Measurements from ENCODE around the gene SHISA6.

Gene SHISA6

DNA sequence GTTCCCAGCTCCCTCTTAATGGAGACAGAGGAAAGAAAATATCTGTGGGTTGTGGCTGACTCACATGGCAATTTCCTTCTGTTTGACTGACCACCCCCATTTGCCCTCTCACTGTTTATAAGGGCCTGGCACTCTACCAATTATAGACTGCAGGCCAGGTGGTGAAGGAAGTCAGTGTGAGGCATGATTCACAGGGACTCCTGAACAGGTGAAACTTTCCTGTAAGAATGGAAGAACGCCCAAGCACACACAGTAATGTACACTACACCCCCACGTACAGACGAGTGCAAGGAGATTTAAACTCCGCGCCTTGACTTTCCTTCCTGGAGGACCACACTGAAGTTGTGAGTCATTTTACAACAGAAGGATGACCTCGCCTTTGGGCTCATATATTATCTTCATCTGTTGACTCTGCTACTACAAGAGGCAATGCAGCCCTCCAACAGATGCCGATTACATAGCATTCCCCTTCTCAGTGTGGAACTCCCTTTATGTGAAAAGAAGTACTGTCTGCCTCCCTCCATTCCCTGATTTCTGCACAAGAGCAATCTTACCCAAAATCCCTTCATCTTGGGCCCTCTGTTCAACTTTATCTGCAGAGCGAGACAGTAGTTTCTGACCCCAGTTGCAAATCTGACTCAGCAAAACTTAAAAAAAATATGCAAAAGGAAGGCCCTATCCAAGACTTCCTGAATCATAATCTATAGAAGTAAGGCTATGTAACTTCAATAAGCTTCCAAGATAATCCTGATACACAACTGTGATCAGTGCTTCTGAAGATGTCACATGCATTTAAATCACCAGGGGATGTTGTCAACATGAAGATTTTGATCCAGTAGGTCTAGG is 163.6 kb downstream of the SHISA6 start:
- Histone ChIP-seq H3K36me3 (no peaks in the 10 kb centered on the region), H3K4me3 (no peak overlapping the region), H3K27ac (no peak overlapping the region), H3K27me3 (no peaks in the 10 kb centered on the region), H3K9me3 (peaks cover 0 to 18% (median 16%) of the 10 kb centered on the region in 3 donors), H3K4me1 (no peaks in the 10 kb centered on the region)
- DNase-seq: no peak
- intact Hi-C loops (cut with DNase I; ENCODE audit: low total_unique reads): no loop called here
- TF ChIP-seq, protein P1, sequence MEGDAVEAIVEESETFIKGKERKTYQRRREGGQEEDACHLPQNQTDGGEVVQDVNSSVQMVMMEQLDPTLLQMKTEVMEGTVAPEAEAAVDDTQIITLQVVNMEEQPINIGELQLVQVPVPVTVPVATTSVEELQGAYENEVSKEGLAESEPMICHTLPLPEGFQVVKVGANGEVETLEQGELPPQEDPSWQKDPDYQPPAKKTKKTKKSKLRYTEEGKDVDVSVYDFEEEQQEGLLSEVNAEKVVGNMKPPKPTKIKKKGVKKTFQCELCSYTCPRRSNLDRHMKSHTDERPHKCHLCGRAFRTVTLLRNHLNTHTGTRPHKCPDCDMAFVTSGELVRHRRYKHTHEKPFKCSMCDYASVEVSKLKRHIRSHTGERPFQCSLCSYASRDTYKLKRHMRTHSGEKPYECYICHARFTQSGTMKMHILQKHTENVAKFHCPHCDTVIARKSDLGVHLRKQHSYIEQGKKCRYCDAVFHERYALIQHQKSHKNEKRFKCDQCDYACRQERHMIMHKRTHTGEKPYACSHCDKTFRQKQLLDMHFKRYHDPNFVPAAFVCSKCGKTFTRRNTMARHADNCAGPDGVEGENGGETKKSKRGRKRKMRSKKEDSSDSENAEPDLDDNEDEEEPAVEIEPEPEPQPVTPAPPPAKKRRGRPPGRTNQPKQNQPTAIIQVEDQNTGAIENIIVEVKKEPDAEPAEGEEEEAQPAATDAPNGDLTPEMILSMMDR (IDR thresholded peaks at IDR 0.05): no peak

DNA sequence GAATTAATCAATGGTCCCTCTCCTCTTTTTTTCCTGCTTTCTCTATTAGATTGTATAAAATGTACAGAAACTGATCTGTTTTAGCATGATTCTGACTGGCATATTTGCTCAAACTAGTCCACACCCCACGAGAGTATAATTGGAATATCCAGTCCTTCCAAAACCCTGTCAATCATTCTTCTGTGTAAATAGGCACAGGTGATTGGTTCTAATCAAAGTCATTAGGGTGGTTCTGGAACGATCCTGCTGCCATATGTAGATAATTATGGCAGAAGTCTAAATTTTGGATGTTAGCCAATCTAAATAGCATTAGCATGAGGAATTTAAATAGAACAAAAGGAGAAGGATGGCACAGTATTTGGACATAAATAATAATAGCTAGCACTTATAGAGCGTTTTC is 165.7 kb downstream of the SHISA6 start:
- peaks cover 0 to 11% (median 8%) of the 10 kb centered on the region in 3 donors for H3K9me3 ChIP-seq
- TF ChIP-seq, protein P1 (IDR thresholded peaks at IDR 0.05): no peak
- DNase-seq: no peak
- H3K4me1 ChIP-seq: no peaks in the 10 kb centered on the region
- intact Hi-C loops (cut with DNase I; ENCODE audit: low total_unique reads): no loop called here
- H3K36me3 ChIP-seq: no peaks in the 10 kb centered on the region
- no peaks in the 10 kb centered on the region for H3K27me3 ChIP-seq
- no peak overlapping the region for H3K4me3 ChIP-seq
- no peak overlapping the region for H3K27ac ChIP-seq

DNA sequence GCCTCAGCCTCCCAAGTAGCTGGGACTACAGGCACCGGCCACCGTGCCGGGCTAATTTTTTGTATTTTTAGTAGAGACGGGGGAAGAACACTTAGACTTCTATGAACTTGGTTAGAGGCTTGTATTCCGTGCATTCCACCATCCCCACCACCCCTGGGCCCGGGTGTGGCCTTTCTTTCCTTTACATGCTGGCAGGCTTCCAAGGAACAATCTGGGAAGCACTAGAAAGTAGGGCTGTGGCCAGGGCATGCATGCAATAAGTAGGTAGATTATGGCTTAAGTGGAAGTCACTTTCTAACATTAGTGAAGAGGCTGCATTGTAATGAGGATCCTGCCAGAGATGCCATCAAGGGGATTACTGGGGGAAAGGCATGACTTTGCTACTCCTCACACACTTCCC is 171.6 kb downstream of the SHISA6 start:
- Histone ChIP-seq H3K27ac (no peak overlapping the region), H3K27me3 (no peaks in the 10 kb centered on the region), H3K4me1 (no peaks in the 10 kb centered on the region), H3K4me3 (no peak overlapping the region), H3K9me3 (no peaks in the 10 kb centered on the region), H3K36me3 (no peaks in the 10 kb centered on the region)
- no peak for DNase-seq
- intact Hi-C loops (cut with DNase I; ENCODE audit: low total_unique reads): no loop called here
- TF ChIP-seq, protein P1 (IDR thresholded peaks at IDR 0.05): no peak

DNA sequence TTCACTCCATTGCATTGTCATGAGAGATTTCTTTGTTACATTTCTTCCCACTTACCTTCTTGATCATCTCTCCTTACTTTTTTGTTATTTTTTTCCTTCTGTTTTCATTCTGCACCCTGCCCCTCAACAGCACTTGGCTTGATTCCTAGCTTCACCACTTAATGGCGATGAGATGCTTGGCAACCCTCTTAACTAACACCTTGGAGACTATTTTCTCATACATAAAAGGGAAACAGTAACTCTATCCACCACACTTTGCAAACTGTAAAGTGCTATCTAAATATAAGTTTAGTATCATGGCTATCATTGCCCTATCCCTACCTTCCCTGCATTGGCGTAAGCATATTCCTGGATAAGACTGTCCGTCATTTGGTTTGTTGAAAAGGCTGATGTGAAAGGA is 177.3 kb downstream of the SHISA6 start:
- Histone ChIP-seq H3K27me3 (no peaks in the 10 kb centered on the region), H3K27ac (no peak overlapping the region), H3K9me3 (no peaks in the 10 kb centered on the region), H3K4me1 (no peaks in the 10 kb centered on the region), H3K4me3 (no peak overlapping the region), H3K36me3 (no peaks in the 10 kb centered on the region)
- TF ChIP-seq, protein P1 (IDR thresholded peaks at IDR 0.05): no peak
- no peak for DNase-seq
- intact Hi-C loops (cut with DNase I; ENCODE audit: low total_unique reads): no loop called here

DNA sequence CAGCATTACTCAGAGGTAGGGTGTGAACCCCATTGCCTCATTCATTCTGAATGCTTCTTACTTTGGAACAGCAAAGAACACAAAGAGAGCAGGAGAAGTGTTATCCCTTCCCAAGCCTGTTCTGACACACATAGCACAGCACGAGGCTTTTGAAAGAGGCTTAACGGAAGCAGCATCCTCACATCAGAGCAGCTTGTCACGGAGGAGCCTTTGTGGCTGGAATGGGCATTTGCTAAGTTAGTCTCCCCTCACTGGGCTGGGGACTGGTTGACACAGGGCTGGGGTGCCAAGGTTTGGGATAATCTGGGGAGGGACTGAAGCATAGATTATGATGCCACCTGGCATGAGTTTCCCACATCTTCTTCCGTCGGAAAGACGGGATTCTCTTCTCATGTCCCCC is 189.7 kb downstream of the SHISA6 start:
- no peaks in the 10 kb centered on the region for H3K36me3 ChIP-seq
- no peak overlapping the region for H3K4me3 ChIP-seq
- no peak for DNase-seq
- no peaks in the 10 kb centered on the region for H3K27me3 ChIP-seq
- H3K4me1 ChIP-seq: no peaks in the 10 kb centered on the region
- intact Hi-C loops (cut with DNase I; ENCODE audit: low total_unique reads): no loop called here
- no peak overlapping the region for H3K27ac ChIP-seq
- TF ChIP-seq, protein P1 (IDR thresholded peaks at IDR 0.05): no peak
- peaks cover 0 to 12% (median 6%) of the 10 kb centered on the region in 3 donors for H3K9me3 ChIP-seq
